ENCODE measurements around the gene GALNT5.
"Not testable (repeated sequence)": the region's sequence is repeated elsewhere in the genome, so short reads cannot be mapped to it uniquely, and the experiment has no call there.

GALNT5 gene, protein sequence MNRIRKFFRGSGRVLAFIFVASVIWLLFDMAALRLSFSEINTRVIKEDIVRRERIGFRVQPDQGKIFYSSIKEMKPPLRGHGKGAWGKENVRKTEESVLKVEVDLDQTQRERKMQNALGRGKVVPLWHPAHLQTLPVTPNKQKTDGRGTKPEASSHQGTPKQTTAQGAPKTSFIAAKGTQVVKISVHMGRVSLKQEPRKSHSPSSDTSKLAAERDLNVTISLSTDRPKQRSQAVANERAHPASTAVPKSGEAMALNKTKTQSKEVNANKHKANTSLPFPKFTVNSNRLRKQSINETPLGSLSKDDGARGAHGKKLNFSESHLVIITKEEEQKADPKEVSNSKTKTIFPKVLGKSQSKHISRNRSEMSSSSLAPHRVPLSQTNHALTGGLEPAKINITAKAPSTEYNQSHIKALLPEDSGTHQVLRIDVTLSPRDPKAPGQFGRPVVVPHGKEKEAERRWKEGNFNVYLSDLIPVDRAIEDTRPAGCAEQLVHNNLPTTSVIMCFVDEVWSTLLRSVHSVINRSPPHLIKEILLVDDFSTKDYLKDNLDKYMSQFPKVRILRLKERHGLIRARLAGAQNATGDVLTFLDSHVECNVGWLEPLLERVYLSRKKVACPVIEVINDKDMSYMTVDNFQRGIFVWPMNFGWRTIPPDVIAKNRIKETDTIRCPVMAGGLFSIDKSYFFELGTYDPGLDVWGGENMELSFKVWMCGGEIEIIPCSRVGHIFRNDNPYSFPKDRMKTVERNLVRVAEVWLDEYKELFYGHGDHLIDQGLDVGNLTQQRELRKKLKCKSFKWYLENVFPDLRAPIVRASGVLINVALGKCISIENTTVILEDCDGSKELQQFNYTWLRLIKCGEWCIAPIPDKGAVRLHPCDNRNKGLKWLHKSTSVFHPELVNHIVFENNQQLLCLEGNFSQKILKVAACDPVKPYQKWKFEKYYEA

DNA sequence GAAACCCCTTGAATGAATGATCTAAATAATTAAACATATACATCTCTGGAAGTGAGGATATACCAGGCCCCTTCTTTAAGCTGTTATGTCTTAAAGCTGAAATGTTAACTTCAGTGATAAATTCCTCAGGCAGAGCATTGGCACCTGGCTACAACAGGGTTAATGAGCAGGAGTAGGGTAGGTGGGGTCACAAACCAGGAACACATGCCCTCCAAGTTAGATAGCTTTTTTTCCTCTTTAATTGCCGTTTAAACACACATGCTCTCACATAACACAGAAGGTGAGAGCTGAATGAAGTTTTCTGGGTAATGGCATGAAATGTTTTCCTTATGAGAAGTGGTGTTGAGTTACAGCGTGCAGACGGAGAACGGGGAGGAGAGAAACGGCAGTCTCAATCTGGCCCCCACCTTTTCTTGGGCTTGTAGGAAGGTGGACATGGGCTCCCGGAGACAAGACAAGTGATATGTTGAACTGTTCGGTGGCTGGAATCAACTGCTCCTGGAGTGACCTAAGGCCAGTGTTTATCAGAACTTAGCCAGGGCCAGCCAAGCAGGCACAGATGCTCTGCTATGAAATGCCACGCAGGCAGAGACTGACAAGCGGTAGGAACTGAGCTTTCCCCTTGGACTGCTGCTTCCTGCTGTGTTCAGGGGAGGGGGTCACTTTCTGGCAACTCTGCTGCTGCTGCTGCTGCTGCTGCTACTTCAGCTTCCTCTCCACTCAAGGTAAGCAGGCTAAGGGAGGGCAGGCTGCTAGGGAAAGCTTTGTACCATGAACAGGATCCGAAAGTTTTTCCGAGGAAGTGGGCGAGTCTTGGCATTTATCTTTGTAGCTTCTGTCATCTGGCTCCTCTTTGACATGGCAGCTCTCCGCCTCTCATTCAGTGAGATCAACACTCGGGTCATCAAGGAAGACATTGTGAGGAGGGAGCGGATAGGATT is at the start of gene GALNT5:
GALNT5 (plus strand) TSS at position 394 of the 941 bp plus-strand sequence; CDS start at position 772, 378 bp downstream.
- no peak for DNase-seq

DNA sequence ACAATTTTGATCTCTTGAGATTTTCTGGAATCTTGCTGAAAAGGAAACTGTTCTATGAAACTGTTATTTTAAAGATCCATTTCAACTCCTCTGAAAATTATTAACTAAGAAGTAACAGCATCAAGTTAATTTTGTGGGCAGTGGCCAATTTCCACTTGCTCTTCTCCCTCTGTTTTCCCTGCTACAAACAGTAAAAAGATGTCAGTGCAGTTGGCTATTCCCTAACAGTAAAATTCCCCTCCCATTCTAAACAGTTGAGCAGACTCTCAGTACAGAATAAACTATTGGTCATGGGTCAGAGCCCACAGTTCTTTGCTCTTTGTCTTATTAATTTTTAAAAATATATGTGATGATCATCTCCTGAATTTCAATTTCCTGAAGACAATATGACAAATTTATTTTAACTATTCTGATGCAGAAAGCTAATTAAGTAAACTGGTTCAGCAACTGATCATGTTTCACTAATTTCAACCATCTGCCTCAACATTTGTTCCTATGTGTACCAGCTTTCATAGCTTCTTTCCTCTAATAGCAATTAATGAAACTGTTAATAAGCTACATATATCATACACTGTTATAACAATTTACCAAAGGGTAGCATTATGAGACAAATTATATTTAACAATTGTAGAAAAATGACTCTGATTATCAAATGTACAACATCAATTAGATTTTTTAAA is 41.1 kb upstream of the GALNT5 start:
- DNase-seq: no peak

DNA sequence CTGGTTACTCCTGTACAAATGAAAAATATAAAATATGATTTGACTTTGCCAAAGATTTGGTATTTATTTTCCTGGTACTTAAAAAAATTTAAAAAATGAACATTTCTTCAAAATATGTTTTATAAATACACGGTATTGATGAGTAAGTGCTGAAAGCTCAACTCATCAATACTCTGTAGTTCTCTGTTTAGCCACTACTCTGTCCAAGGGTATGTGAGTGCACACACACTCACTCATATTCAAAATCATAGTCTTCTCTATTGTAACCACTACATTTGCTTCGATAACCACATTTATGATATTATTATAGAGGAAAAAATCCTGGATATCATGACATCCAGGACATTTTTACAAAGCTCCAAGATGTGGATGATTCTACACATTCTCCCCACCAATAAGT is 40.1 kb upstream of the GALNT5 start:
- no peak for DNase-seq

DNA sequence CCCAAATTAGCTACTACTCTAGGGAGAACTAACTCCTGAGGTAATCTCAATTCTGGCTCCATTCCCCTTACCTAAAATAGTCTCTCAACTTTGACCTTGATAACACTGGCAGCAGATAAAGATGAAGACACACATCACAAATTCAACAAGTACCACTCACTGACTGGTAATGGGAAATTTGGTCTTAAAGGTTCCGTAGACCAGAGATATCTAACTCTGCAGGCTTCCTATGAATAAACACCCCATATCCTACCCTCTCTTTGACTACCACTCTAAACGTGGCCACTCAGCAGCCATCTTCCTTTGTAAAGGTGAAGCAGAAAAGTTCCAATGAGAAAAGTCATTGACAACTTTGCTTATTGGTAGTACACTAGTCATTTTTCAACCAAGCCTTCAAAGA is 38.6 kb upstream of the GALNT5 start:
- no peak for DNase-seq

DNA sequence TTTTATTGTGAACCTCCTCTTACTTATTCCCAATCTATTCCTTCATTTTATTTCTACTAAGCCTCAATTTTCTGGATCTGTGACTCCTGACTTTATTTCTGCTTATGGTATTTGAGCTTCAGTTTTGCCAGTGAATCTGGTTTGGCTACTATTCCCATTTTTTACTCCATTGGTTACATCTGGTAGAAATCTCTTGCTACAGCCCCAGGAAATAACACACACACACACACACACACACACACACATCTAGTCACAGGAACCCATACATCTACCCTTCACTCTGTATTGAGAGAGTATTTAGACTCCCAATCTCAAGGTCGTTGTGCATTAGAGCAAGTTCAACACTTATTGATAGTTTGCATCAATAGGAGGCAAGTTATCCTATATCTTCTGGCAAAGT is 37.0 kb upstream of the GALNT5 start:
- DNase-seq: no peak

DNA sequence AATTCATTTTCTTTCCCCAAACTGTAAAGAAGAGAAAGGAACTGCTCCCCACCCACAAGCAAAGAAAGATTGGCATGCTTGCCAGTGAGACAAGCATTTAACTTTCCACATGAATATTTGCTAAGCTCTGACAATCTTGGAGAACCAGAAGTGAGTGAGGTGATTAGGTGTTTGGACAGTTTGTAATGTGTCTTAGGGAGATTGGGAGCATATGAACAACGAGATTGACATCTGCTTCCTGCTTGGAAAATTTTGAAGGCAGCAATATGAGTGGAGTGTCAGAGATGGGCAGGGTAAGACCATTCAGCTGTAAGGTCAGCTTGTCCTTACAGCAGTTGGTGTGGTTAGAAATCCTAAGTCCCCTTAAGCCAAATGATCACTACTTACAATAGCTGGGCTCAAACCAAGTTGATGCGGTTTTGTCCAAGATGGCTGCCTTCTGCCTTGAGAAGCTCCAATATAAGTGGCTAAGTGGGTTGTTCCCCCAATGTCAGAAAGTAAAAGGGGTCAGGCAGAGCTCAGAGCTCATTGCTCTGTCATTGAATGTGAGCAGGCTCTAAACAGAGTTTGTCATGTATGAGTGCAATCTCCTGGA is 36.0 kb upstream of the GALNT5 start:
- no peak for DNase-seq

DNA sequence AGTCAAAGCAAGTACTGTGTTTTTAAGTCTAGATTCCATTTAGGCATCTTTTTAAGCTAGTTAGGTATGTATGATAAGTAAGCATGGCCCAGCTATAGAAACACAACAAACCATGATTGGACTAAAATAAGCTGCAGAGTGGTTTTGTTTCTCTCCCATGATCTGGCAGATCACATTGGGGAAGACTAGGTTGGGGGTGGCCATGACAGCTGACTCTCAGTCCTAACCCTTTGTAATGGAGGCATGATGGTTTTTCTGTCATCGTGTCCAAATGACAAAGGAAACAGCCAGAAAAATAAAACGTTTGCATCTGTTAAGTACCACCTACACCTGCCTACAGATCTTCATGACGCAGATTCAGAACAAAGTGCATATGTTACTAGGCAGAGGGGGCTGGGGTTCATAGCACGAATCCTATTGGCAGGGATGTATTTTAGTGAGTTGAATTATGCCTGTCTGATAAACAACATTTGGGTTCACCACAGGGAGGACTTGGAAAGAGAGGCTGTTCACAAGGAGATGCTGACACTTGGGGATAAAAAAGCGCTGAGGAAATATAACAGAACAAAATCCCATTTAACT is 33.8 kb upstream of the GALNT5 start:
- DNase-seq: no peak

DNA sequence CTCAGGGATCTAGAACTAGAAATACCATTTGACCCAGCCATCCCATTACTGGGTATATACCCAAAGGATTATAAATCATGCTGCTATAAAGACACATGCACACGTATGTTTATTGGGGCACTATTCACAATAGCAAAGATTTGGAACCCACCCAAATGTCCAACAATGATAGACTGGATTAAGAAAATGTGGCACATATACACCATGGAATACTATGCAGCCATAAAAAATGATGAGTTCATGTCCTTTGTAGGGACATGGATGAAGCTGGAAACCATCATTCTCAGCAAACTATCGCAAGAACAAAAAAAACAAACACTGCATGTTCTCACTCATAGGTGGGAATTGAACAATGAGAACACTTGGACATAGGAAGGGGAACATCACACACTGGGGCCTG is 33.1 kb upstream of the GALNT5 start:
- DNase-seq: not testable (repeated sequence)

DNA sequence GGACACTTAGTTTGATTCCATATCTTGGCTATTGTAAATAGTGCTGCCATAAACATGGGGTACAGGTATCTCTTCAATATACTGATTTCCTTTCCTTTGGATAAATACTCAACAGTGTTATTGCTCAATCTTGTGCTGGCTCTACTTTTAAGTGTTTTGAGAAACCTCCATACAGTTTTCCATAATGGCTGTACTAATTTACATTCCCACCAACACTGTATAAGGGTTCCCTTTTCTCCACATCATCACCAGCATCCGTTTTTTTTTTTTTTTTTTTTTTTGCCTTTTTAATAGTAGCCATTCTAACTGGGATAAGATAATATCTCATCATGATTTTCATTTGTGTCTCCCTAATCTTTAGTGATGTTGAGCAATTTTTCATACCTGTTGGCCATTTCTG is 29.9 kb upstream of the GALNT5 start:
- no peak for DNase-seq

DNA sequence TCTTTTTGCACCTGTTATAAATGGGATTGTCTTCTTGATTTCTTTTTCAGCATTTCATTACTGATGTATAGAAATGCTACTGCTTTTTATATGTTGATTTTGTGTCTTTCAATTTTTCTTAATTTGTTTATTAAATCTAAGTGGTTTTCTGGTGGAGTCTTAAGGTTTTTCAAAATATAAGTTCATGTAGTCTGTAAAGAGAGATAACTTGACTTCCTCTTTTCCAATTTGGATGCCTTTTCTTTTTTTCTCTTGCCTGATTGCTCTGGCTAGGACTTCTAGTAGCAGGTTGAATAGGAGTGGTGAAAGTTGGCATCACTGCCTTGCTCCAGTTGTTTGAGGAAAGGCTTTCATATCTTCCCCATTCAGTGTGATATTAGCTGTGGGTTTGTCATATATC is 28.6 kb upstream of the GALNT5 start:
- no peak for DNase-seq

DNA sequence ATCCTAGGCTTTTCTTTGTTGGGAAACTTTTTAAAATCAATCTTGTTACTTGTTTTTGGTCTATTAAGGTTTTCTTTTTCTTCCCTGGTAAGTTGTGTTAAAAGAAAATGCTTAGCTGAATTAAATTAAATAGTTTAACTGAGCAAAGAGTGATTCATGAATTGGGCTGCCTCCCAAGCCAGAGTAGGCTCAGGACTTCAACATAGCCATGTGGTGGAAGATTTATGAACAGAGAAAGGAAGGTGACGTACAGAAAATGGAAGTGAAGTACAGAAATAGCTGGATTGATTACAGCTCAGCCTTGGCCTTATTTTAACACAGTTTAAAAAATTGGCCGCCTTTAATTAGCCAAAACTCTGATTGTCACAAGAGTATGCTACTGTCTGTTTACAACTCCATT is 27.9 kb upstream of the GALNT5 start:
- no peak for DNase-seq

DNA sequence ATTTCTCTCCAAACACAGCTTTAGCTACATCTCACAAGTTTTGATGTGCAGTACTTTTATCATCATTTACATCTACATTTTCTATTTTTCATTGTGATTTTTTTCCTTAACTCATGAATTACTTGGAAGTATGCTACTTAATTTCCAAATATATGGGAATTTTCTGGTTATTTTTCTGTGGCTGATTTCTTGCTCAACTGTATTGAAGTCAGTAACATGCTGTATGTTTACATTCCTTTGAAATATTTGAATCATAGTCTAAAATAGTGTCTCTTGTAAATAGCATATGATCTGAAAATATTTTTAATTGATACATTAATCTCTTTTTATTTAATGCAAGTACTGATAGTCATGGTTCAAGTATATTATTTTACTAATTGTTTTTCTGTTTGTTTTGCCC is 26.0 kb upstream of the GALNT5 start:
- no peak for DNase-seq

DNA sequence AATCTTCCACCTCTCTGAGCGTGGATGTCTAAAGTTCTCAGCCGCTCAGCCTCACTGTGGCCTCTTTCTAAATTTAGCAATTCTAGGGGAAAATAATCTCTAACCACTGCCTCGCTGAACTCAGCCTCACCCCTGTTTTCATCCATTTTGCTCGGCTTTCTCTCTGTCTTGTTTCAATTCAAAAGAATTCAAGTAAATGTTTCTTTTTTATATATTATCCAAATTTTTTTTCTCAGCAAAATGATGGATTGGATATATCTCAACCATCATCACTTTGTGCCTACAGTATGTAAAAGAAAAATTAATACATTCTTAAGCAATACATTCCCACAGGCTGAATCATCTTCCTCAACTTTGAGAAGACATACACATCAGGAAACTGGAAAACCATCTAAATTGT is 24.0 kb upstream of the GALNT5 start:
- no peak for DNase-seq

DNA sequence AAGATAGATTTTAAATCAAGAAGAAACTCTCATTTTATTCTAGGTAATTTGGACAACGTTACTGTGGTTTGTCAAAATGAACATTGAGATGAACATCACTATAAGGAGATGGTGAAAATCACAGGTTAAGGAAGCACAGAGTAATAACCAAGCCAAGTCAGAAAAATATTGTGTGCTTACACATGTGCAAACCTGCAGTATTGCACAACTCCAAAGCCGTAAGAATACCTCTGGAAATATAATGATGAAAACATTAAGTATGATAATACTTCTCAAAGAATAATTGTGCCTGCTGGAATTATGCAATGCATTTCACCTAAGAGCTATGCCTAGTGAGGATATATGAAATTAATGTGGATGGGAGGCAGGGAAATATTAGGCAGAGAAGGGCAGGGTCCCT is 21.1 kb upstream of the GALNT5 start:
- DNase-seq: no peak

DNA sequence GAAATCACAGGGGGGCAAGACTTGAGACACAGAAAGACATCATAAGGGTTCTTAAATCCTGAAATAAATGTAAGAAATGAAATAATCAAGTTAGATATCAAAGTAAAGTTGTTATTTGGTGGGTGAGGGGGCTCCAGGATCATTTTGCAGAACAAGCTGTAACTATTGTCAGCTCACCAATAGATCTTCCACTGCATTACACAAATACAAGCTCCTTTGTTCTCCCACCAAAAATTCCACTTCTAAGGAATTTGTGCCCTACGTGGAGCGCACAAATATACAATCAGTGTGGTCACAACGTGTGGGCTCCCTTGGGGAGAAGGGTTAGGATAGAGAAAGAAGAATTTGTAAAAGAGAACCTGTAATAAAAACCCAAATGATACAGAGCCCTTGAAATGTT is 19.2 kb upstream of the GALNT5 start:
- DNase-seq: no peak

DNA sequence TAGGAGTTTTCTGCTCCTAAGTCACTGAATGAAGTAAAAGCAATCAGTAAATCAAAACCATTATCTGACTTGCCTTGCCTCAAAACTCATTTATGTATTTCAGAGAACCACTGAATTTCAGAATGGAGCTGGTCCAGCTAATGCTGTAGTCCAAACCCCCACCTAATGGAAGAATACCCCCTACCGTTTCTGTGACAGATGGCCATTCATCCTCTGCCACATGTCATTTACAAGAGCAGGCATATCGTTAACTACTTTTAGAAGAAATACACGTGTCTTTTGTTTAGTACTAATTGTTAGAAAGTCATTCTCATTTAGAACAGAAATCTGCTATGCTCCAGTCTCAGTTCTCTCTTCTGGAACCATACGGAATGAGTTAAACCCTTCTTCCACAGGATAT is 12.8 kb upstream of the GALNT5 start:
- DNase-seq: no peak

DNA sequence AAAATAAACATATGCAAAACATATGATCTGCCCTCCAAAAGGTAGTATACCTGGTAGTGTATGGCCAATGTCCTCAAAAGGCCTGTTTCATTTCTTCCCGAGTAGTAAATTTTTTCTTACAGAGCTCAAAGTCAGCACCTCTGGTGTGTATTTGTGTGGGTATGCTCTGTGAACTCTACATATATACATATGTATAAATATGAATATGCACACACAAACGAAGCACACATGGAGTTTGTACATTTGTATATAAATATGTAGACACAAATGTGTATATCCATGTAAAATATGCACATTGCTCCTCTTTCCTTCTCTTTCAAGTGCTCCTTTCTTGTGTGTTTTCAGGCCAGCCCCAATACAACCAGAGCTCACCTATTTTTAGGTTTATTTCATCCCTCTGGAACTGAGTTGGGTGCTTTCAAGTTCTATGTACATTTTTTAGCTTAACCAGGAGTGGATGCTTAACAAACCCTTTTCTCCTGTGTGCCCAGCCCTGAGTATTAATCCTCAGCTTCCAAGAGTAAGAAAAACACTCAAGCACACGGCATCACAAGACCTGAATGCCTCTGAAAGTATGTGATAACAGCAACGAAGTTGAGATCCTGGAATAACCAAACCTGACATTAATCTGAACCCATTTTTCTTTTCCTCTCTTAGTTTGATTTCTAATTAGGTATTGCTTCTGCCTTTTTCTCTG is 12.2 kb upstream of the GALNT5 start:
- DNase-seq: no peak

DNA sequence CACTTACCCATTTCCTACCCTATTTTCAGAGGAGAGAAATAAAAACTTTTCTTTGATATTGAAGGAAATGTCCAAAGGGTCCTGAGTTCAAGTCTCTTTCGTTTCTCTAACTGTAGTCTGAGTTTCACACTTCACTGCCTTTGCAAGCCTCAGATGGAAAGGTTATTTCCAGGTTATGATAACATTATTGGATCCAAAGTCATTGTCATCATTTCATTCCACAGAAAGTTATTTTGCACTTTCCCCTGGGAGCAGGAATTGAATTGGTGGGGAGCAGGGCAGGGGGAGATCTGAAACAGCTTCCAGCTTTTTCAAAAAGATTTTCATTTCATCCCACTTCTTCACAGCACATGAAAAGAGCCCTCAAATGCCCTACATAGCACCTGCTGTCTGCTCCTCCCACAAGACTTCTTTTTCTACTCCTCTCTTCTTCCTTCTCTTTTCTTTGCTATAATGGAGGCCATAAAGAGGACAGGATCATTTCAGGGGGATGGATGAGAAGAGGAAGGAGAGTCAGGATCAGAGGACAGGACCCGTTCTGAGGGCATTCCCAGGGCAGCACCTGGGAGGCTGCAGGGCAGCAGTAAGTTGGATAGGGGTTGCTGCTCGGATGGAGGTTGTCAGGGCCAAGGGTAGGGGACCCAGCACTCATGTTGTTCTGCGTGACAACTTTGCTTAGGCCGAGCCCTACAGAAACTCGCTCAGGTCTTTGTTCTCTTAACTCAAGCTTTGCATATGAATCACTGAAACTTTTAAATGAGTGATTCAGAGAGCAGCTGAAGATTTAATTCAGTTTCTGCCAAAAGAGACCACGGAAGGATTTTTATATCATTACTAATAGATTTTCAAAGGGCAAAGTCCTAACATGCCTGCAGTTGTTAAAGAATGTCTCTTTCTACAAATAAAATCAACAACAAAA is 11.4 kb upstream of the GALNT5 start:
- no peak for DNase-seq

DNA sequence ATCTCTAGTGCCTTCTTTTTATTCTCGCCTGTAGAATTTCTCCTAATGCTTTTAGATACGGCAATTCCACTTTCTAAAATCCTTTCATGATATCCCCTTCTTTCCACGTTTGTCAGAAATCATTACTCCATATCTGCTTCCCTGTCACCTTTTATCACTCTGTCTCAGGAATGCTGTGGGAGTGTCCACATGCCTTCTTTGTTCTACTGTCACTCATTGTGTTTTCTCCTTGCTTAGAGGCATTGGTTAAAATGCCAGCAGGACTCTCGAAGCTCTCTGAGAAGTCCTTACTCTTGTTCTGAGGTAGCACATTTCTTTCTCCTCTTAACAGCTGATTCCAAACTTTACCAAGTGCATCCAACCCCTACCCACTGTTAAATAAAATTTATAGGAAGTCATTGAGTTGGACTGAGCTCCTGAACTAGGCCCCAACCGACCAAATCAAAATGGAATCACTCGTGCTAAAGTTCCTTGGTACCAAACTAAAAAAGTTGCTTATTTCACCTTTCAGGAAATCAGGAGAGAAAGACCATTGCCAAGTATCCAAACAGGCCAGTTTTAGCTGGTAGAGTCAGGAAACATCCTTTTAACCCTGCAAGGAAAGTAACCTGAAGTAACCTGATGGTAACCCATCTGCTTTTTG is 10.6 kb upstream of the GALNT5 start:
- DNase-seq: no peak

Data from NCI-H2029 treated with DMSO at 0.1 percent for 48 hours (cell line).